HG03521 (cell line): ENCODE data around the gene CLASP1.
A peak's percentile ranks its signal among the peaks of the same experiment; 100 is the strongest.
"Not testable (repeated sequence)": the region's sequence is repeated elsewhere in the genome, so short reads cannot be mapped to it uniquely, and the experiment has no call there.

Experiments used
- ATAC-seq: cut with Tn5 transposase; IDR thresholded peaks from one replicate; pipeline ENCODE4 v1.9.1; 2021; ENCODE audit warnings: mild to moderate bottlenecking, moderate library complexity; ENCODE audit not compliant: unreplicated experiment

Gene CLASP1

DNA sequence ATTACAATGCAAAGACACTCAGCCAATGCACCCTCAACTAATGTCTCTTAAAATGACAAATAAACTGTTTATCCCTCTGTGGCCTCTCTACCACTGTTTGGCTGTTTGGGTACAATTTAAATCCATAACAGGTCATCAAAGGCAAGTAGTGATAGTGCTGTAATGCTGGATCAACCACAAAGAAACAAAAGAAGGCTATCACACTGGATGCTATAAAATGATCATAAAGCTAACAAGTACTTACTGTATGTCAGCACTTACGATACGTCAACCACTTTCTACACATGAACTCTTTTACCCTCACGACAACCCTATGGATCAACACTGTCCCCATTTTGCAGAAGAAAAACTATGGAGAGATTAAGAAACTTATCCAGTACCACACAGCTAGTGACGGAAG is 64.5 kb downstream of the CLASP1 start:
- no peak for ATAC-seq

DNA sequence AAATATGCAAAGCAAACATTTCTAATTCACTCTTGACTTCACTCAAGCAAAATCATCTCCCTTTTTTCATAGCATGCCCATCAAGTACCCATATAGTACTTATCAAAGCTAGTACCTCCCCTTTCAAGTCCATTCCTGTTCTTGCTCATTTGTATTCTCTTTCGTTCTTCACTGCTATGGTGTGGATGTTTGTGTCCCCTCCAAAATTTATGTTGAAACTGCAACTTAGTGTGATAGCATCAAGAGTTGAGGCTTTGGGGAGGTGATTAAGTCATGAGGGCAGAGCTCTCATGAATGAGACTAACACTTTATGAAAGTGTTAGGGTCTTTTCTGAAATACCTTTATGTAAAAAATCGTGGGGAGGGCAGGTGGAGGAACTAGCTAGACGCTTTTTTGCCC is 65.7 kb downstream of the CLASP1 start:
- no peak for ATAC-seq

GRCh38 chr2:121582272-121582671 is 67.0 kb downstream of the CLASP1 start:
- ATAC-seq, result no peak

DNA sequence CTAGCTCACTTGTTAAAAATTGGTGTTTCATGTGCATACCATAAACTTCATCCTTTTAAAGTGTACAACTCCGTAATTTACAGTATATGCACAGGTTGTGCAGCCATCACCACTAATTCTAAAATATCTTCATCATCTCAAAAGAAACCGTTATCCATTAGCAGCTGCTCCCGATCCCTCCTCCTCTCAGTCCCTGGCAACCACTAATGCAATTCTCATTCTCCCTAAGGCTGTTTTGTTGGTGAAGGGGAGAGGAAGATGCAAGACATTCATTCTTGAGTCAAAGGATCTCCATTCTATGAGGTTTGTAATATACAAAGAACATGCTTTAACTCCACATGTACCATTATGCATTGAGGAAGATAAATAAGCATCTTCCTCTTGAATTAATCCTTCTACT is 70.0 kb downstream of the CLASP1 start:
- ATAC-seq, result no peak

DNA sequence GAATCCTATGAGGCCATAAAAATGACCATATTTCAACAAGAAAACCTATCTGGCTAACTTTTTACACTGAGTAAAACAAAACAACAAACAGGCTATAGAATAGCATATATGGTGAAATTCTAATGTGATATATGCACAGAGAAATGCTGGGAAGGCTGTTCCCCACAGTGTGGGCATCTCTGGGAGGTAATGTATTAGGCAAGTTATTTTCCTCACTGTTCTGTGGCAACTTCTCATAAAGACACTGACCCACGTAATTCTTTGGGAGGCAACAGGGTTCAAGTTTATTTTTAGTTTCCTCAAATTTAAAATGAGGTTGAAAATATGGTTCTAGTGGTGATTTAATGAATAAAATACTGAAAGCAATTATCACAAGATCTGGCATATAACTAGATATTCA is 71.9 kb downstream of the CLASP1 start:
- ATAC-seq, result no peak

DNA sequence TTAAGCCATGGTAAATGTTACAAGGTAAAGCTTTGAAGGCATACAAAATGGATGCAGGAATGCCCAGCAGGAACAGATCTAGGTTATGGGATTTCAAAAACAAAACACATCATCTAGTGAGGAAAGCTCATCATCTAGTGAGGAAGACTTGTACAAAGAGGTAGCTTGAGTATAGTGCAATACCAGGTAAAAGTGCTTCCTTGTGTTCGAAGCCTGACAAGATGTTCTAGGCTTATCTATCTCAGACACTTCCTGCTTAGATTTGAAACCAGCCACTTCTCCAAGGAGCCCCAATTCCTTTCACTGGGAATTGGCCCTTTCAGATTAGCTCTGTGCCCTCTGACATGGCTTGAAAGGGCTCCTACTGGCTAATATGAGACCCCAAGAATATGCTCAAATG is 73.0 kb downstream of the CLASP1 start:
- no peak for ATAC-seq

GRCh38 chr2:121575800-121576199 is 73.5 kb downstream of the CLASP1 start:
- ATAC-seq, result no peak

GRCh38 chr2:121570667-121571055 is 78.6 kb downstream of the CLASP1 start:
- ATAC-seq, result no peak

GRCh38 chr2:121570036-121570666 is 79.1 kb downstream of the CLASP1 start:
- no peak for ATAC-seq

DNA sequence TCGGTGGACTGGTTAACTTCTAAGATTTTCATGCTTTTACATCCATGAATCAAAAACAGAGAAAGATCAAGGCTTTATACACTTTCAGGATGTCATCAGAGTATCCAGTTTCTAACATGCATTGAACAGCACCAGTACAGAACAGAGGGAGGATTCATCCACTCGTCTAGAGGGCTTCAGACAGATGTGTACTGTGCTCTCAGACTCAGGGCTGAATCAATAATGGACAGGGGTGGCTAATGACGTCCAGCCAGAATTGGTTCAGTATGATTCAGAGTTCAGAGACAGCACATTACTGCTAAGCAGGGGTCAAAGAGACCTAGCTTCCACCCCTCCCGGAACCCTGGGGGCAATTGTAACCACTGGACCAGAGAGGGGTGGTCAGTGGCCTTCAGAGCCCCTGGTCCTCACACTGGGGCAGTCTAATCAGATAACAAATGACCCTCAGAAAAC is 81.3 kb downstream of the CLASP1 start:
- ATAC-seq, result no peak

DNA sequence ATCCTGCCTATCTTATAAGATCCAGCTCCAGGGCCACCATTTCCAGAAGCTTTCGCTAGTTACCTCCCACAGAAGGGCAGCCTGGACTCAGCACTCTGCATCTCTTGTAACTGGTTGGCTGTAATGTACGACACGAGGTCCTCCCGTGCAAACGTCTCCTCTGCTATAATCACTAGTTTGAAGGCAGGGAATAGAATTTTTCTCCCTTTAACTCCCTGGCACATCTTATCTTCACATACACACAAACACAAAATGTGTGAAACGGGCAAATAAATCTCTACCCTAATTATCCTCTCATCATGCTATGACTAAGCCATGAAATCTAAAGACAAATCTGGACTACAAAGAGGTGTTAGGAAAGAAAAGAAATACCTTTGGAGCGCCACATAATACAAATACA is 81.8 kb downstream of the CLASP1 start:
- ATAC-seq, result no peak

DNA sequence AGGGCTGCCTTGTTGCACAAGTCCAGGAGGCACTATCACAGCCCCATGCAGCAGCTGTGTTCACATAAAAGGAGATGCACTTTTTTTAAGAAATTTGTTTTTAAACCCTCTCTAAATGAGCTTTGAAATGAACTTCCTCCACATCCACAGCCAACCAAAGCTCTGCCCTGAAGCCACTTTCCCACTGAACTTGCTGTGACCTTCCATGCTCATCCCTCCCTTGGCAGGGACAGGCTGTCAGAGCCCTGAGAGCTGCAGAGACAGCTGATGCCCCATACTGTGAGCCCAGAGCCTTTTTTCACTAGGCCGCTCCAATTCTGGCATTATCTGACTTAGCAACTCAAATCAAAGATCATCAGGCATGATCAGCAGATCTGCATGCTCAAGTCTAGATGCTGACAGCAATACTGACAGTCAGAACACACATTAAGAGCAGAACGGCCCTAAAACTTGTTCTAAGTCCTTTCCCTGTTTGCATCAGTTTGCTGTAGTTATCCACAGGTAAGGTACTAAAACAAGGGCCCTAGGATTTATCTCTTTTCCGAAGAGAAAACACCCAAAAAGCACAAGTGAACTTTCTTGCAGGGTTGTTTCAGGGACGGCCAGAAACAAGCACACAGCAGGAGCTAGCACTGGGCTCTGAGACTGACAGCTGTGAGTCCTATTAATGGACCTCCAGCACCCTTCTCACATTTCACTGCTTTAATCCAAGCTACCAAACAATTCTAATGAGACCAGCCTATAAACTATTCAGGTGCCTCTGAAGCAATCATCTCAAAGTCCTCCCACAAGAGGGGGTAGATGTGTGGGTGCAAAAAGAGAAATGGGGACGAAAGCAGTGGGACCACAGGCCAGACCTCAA is 83.6 kb downstream of the CLASP1 start:
- ATAC-seq, result no peak

- no peak for ATAC-seq
Observed at GRCh38 chr2:121564905-121565304, 84.4 kb downstream of the CLASP1 start.

GRCh38 chr2:121563754-121564153 is 85.5 kb downstream of the CLASP1 start:
- ATAC-seq, result not testable (repeated sequence)

DNA sequence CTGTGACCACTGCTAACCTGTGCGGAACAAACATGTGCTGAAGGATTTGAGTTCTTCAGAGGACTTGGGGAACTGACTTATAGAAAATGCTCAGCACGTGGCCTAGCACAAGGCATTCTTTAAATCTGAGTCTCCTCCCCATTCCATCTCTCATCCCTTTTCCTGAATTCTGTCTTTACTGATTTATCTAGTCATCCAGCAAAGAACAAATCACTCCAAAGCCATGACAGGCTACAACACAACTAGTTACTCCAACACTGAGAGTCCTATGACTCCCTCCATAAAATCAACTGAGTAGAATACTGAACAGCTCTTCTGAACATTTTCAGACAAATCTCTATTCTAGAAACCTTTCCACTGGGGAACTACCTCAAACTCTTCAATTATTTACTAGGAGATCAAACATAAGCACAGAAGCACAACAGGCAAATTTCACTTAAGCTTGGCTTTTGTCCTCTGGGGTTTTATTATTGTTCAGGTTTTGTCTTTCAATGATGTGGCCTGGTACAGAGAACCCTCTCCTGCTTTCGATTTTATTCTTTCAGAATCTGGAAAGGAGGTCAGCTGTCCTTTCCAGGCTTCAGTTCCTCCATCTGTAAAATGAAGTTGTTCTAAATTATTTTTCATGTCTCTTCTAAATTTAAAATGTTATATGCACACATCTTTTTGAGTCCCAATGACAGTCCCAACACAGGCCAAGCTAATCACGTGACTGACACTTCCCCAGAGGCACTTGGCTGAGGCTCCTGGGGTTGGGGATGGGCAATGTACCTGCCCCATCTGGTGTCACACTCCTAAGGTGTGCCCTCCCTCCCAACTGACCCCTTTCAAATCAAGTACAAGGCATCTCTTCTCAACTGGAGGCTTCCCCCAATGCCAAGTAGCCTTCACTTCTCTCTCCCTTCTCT is 86.7 kb downstream of the CLASP1 start:
- no peak for ATAC-seq

DNA sequence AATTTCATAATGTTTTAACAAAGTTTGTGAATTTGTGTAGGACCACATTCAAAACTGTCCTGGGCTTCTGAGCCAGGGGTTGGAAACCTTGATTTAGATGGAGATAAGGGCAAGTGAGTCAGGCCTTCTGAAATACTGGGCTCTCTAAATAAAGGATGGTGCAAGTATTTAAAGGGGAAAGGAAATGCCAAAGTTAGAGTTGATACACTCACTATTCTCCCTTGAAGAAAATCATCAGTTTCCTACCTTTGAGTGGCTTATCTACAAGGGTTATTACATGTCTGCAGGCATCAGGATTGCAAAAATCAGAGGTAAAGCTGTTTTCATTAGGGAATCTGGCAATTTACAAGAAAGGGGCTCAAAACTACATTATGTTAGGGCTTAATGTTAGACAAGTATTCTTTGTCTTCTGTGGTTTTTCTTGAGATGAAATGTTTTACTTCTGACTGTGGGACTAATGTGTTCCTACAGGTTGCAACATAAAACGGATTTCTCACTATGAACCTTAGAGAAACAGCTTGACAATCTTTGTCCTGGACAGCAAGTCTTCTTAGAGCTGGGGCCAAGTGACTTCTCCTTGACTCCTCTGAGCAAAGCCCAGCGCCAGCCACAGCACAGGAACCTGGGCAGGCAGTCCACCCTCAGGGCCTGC is 87.5 kb downstream of the CLASP1 start:
- ATAC-seq, result no peak

GRCh38 chr2:121558329-121558728 is 90.9 kb downstream of the CLASP1 start:
- no peak for ATAC-seq

GRCh38 chr2:121555008-121555407 is 94.3 kb downstream of the CLASP1 start:
- no peak for ATAC-seq

- peak; percentile 49 for ATAC-seq
Observed at GRCh38 chr2:121552477-121553180, 96.6 kb downstream of the CLASP1 start.

- no peak for ATAC-seq
Observed at GRCh38 chr2:121550669-121551068, 98.6 kb downstream of the CLASP1 start.
